GM21360 (cell line): ENCODE measurements around the gene SSBP2.
A peak's percentile ranks its signal among the peaks of the same experiment; 100 is the strongest.
"Not testable (repeated sequence)": the region's sequence is repeated elsewhere in the genome, so short reads cannot be mapped to it uniquely, and the experiment has no call there.

ENCODE experiments used
- ATAC-seq: cut with Tn5 transposase; IDR thresholded peaks from one replicate; pipeline ENCODE4 v1.9.1; 2021; ENCODE audit warnings: mild to moderate bottlenecking, moderate library complexity; ENCODE audit not compliant: unreplicated experiment

The SSBP2 gene

DNA sequence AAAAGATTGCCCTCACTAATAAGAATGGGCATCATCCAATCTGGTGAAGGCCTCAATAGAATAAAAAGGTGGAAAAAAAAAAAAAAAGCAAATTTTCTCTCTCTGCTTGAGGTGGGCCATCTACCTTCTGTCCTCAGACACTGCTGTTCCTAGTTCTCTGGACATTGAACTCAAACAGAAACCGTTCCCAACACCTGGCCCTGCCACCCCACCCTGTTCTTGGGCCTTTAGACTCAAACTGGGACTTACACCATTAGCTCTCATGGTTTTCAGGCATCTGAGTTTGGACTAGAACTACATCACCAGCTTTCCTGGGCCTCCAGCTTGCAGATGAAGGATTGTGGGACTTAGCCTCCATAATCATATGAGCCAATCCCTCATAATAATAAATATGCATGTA lies 71.0 kb downstream of the SSBP2 start:
- ATAC-seq = no peak

DNA sequence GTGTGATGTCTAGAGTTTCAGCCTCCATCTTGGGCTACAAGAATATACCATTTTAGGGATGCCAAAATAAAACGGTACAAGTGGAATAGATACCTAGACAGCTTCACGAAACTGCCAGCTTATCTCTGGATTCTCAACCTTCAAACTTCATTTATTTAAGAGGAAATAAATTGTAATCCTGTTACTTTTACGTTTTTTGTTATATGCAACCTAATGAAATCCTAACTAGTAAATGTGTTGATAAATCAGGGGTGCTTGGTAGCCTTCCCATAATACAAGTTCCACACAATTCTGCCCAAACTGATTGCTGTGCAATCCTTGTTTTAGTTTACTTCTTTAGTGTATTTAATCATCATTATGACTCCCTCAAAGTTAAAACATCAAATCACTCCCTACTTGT lies 75.5 kb downstream of the SSBP2 start:
- no peak for ATAC-seq

DNA sequence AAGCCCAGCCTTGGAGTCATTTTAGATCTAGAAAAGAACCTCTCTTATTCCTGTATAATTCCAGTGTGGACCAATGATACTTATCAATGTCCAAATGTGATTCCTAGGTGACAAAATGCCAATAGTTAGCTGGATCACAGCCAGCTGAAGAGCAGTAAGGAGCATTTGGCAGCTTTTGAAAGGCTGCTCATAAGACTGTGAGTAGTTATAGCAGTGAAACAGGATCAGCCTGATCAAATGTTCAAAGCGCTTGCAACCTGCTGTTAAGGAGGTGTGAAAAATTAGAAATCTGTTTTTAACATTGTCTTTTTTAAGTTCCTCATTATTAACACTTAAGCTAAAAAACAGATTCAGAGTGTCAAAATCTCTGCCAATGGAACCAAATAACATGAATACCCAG lies 85.1 kb downstream of the SSBP2 start:
- no peak for ATAC-seq

DNA sequence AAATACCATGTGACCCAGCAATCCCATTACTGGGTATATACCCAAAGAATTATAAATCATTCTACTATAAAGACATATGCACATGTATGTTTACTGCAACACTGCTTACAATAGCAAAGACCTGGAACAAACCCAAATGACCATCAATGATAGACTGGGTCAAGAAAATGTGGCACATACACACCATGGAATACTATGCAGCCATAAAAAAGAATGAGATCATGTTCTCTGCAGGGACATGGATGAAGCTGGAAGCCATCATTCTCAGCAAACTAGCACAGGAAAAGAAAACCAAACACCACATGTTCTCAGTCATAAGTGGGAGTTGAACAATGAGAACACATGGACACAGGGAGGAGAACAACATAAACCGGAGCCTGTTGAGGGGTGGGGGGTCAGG lies 90.3 kb downstream of the SSBP2 start:
- ATAC-seq = not testable (repeated sequence)

DNA sequence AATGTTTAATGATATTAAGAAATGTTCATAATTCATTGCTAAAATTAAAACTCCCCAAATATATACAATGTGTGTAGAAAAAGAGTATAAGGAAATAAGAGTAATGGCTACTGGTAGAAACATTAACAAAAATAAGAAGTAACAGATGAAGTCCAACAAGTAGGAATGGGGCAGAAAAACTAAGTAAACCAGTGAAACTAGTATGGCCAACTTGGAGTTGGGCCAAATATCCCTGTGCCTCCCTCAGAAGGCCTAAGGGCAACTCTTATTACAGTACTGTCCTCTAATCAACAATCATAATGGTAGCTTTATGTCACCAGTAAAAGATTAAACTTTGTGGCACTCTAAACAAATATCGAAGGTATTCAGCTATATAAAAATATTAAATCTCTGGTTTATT lies 93.5 kb downstream of the SSBP2 start:
- no peak for ATAC-seq

DNA sequence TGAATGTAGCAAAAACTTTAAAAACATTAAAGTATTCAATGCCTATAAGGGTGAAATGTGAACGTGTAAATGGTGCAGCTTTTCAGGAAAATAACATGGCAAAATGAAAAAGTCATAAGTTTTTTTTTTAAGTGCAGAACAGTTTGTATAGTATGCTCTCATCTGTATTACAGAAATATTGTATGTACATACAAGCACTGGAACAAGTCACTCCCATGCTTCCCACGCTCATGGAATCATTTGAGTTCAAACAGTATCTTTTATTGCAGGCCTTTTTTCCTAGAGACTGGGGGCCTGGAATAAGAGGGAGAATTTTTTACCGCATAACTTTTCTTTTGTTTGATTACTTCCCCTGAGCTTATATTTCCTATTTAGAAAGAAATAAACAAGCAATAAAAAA lies 94.1 kb downstream of the SSBP2 start:
- no peak for ATAC-seq

DNA sequence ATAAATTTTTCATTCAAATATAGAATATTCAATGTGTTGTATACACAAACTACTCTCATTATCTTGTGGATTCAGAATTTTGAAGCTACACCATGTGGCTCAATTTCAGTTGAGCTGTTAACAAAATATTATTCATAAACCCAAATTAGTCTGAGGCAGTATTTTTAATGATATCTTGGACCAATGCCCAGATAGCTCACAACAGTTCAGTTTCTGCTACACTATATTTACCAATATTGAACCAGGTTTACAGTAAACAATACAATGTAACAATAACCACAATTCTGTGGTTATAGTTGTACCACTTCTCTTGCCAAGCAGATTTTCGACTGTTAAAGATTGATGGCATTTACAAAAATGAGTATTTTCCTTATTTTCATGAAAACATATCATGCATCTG lies 99.9 kb downstream of the SSBP2 start:
- no peak for ATAC-seq

DNA sequence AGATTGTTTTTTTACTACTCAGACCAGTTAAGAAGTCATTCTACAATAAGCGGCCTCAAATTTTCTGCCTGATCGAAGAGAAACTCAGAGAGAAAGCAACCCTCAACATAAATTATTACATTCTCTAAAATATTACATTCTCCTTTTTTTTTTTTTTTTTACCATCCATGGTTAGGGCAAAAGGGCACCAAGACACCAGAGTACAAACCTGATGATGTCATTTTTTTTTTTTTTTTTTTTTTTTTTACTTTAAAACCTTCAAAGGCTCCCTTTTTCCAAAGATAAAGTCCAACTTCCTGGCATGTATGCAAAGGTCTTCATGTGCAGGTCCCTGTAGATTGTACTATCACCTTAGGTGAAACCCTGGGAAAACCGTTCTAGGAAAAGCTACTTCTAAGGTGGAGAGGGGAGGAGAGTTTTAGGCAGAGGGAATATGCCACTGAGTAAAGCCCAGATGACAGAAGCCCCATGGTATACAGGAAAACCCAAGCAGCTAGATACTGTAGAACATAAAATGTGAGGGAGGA lies 104.4 kb downstream of the SSBP2 start:
- ATAC-seq = no peak

DNA sequence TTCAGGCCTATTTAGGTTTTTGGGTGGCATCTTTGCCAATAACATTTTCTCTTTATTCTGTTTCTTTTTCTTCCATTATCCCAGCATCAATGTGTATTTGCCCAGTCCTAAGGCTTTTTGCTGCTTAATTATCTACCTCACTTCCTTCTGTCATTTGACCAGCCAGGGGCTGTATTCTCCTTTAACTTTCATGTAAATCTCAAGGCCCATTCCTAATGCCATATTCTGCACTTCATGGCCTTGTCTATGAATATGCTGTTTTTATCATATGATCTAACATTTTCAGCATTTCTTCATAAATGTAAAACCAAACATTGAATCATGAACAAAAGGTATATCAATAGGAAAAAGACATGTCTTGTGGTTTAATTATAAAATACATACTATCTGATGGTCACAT lies 108.7 kb downstream of the SSBP2 start:
- ATAC-seq = no peak

DNA sequence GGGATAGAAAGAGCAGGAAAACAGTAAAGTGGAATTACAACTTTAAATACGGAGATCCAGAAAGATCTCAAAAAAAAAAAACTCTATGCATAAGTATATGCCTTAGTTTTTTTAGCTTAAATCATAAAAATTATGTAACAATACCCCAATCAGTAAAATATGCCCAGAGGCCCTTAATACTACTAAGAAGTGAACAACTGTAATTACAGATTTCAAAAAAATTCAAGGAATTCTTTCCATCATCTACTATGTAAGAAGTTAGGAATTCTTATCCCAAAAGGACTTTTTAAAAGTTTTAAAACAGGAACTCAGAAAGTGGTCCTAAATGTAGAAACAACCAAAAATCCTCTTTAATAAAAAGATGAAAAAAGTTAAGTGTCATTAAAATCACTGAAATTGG lies 111.3 kb downstream of the SSBP2 start:
- no peak for ATAC-seq

DNA sequence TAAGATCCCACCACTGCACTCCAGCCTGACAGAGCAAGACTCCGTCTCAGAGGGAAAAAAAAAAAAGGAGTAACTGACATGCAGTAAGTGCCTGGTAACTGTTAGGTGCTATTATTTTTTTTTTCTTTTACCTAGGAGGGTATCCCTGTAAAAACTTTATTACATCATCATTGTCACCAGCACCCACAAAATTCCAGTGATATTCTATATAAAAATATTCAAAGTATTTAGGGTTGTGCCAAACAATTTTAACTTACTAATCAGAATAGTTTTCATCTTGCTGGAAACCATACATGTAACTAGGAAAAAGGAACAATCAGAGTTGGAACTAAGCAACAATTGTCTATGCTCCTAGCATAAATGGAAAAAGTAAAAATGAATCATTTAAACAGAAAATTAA lies 112.4 kb downstream of the SSBP2 start:
- no peak for ATAC-seq

DNA sequence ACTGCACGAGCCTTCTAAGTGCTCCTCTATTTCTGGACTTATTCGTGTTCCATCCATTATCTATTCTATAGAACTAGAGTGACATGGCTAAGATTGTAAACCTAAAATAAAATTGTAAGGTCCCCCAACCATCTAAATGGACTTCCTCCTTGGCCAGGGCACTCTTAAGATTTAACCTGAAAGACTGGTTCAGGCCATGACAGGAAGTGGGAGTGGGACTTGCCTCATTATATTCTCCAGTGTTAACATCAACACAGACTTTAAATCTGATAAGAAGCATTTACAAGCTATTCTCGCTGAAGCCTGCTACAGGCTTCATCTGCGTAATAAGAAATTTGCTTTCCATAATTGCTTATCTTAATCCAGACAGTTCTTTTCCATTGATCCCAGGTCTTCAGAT lies 117.0 kb downstream of the SSBP2 start:
- ATAC-seq = no peak

DNA sequence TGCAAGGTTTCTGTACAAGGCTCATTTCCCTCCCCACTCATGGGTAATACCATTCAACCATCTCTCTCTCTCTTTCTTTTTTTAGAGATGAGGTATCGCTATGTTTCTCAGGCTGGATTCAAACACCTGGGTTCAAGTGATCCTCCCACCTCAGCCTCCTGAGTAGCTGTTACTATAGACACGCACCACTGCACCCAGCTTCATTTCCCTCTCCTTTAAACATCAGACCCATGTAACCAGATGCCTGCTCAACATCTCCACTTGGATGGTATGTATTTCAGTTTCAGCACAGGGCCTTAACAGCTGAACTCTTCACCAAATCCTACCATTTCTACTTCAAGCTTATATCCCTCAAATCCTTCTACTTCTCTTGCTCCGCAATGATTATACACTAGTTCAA lies 117.4 kb downstream of the SSBP2 start:
- ATAC-seq = no peak

DNA sequence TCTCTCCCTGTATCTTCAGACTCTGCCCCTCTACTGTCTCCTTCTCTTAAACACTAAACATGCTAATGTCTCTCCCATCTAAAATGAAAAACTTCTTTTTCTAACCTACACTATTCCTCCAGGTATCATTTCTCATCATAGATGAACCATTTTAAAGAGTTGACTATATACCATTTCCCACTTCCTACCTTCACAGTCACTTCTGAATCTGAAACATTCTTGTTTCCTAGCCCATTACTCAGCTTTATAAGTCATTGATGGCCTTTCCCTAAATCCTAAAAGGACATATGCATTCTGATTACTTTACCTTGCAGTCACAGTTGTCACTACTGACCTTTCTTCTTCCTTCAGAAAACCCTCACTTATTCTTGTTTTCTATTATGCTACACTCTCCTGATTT lies 118.2 kb downstream of the SSBP2 start:
- ATAC-seq = no peak

DNA sequence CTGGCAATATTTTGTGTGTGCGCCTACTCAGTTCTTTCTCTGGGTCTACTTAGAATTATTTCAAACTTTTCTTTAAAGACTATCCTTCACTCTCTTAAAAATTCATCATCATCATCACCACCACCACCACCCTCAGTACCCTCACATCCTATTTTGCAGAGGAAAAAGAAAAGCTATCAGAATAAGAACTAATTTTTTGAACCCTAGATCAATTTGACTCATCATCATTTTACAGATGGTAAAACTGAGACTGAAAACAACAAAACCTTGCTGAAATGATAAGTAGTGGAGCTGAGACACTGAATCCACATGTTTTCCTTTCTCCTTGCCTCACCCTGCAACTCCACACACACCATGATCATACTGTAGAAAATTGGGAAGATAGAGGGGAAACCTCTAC lies 119.3 kb downstream of the SSBP2 start:
- ATAC-seq = no peak

DNA sequence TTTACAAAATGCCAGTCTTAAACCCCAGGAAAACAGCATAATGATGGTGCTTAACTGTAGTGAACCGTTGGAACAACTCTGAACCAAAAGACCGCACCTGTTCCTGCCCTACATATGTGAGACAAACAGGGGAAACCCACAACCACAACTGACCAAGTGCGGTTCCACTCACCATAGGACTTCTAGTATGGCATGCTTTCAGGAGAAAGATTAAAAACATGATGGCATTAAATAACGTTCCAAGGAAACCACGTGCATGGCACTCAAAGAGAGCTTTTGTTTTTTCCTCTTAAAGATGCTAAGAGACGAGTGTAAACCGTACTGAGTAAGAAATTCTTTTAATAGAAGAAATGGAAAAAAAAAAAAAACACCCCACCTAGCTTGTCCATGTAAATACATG lies 119.8 kb downstream of the SSBP2 start:
- peak; percentile 59 for ATAC-seq

DNA sequence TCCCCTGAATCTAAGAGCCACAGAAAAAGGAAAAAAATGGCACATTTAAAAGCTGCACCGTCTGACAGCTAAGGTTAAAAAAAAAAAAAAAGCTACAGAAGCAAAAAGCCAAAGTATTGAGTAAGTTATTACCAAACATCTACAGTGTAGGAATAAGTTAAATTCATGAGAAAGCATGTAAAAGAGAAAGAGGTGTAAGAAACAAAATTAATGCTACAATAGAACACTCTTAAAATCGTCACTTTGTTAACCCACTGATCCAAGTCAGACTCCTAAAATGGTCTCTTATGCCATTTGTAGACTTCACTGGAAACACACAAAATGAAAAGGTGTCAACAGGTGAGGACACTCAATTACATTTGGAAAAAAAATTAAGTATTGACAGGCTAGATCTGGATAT lies 120.2 kb downstream of the SSBP2 start:
- ATAC-seq = no peak

DNA sequence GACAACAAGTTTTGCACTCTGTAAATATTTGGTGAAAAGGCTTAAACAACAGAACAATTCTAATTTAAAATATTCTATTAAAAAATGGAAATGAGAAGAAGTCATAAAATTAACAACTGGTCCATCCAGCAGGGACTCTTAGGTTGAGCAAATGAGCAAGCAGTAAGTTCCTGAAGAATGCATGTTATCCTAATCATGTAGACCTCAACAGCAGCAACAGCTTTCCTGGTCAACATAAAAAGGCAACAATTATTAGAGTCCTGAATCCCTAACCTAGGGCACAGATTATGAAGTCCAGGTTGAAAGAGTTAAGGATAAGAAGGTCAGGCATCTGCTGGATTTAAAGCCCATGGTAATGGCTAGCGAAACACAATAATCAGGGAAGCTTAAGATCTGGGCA lies 120.9 kb downstream of the SSBP2 start:
- no peak for ATAC-seq

DNA sequence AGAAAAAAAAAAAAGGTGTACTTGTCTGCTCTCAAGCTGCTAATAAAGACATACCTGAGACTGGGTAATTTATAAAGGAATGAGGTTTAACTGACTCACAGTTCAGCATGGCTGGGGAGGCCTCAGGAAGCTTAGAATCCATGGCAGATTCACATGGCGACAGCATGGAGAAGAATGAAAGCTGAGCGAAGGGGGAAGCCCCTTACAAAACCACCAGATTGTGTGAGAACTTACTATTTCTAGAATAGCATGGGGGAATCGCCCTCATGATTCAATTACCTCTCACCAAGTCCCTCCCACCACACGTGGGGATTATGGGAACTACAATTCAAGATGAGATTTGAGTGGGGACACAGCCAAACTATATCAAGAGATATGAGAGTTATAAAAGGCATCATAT lies 122.8 kb downstream of the SSBP2 start:
- not testable (repeated sequence) for ATAC-seq

DNA sequence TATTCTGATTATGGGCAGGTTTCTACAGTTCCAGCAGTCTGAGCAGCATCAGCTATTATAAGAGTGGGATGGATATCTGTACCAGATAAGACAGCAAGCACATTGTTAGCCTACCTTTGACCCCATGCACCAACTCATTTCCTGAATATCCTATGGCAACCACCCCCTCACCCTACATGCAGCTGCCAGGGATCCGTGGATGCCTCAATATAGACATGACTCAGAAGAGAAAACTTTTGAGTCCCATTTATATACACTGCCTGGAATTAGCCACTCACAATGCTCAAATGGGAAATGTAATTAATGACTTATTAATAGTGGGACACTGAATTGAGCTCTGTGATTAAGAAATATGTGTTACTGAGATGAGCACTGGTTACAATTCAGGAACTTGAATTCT lies 124.4 kb downstream of the SSBP2 start:
- ATAC-seq = no peak

DNA sequence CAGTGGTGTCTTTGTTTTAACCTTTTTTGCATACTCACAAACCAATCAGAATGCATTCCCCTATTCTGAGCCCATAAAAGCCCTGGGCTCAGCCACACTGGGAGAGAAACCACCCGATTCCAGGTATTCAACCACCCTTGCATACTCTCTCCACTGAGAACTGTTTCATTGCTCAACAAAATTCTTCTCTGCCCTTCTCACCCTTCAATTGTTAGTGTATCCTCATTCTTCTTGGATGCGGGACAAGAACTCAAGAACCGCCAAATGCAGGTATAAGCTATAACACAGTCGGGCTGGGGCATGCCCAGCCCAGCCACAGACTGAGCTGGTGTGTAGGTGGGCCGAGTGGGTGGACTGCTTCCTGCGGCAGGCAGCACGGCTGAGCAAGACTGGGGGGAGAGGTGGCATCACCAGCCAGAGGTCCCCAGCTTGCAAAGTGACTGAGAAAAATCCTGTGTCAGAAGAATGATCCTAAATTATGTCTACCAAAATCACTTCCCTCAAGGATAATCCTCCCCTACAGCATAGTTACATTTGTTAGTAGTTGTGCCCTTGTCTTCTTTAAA lies 141.0 kb downstream of the SSBP2 start:
- no peak for ATAC-seq

DNA sequence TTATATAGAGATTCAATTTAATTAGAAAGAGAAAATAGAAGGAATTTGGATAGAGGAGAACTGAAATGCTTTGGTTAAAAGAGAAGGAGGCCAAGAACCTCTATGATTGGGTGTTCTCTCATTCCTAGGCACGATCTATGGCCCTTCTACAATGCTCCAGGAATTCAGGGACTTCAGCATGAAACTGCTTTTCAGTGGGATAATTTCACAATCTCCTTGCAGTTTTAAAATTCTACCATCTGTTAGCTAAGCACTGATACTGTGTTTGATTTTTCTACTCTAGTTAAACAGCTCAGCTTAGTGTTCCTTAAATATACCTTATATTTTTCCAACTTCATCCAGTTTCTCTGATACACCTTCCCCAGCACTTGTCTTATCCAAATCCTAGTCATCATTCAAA lies 141.9 kb downstream of the SSBP2 start:
- ATAC-seq = no peak

DNA sequence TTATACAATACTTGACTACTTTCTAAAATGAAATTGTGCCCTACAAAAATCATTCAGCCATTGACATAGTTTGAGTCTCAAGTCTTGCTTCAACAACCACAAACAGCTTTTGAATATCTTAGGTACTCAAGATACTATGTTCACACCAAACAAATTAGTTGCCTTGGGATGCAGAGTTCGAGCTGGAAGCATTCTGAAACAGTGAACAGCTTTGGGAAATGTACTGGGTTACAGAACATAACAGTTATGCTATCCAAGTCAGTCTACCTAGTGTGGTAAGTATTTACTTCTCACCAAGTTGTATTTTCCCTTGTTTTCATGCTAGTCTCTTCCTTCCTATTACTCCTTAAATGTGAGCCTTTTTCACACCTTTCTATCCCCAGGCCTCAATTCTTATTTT lies 143.2 kb downstream of the SSBP2 start:
- no peak for ATAC-seq

DNA sequence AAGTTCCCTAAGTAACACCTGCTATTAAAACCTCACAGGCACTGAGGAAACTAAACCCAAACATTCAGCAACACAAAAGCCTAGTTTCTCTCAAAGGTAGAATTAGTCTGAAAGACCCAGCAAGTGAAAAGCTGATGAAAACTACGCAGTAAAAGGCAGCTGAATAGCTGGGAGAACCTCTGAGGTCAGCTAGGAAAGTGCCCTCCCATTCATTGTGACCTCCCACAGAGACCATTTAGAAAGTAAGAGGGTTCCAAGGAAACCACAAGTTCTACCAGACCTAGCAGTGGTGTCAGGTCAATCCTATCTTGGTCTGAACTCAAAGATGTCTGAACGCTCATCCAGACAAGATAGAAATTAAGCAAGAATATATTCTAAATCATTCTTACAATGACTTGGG lies 144.7 kb downstream of the SSBP2 start:
- no peak for ATAC-seq
